Measurements from ENCODE around the gene HOXA9.

GRCh38 chr7:27116962-27117886 is 48.1 kb downstream of the HOXA9 start:
- no peak for TF ChIP-seq CTCF (IDR thresholded peaks at IDR 0.05)
- TF ChIP-seq POLR2A (IDR thresholded peaks at IDR 0.05) = no peak
- no peak for TF ChIP-seq POLR2AphosphoS5 (IDR thresholded peaks at IDR 0.05)

All from sigmoid colon (tissue), 4 donors.